ENCODE results near the gene TYSND1. TPM values are rescaled to one million over a fixed set of nuclear protein-coding genes. Genes with fewer than 3 reads are reported as not detected.
A peak's percentile ranks its signal among the peaks of the same experiment; 100 is the strongest.

TYSND1 gene
- polyA plus RNA-seq, 2 of the 4 experiments (the other 2 are of a cell fraction), result 10.9 to 20.7 TPM

DNA sequence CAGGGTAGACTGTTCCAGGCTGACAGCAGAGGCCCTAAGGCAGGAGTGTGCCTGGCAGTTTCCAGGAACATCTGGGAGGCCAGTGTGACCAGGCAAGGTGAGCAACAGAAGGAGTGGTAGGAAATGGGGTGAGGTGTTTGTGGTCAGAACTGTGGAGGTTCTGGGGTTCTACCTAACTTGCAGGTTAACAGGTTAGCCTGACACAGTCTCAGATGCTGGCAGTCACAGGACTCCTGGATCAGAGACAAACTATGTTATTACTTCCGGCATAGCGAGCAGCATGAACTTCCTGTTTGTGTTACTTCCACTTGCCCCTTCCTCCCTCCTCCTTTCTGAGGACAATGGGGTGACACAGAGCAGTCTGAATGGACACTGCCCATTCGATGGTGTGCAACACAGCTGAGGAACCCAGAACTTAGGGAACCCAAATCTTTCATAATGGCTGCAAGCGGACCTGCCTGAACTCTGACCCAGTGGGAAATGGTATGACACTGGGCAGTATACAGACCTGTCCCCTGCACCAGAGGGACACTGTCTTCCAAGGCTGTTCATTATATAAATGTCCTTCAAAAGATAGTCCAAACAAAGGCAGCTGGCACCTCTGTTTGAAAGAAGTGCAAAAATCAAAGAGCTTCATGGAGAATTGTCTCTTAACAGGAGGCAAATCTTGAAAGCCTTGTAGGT, 27.7 kb upstream of the TYSND1 start:
- ChIA-PET CTCF (interaction anchor here (0.6 to 2.0 kb wide), 3 partner anchors 191 to 290 kb away, joined by 3 to 4 read pairs (median 3); no protein-coding TSS in a partner anchor), POLR2A (no interaction called here)
- Histone ChIP-seq H3K27ac (no peak overlapping the region), H3K4me1 (peaks cover 4% of the 10 kb centered on the region; the same call in 2 of the 3 replicates), H3K4me2 (no peak overlapping the region), H3K9me3 (peaks cover 16% of the 10 kb centered on the region), H3K4me3 (no peak overlapping the region)
- no peak for DNase-seq (ENCODE audit: low read depth in 1 of 2, low spot score in 1 of 2)
- no peak for ATAC-seq
- 62% methylated on average over 4 of the region's 4 CpGs for WGBS (ENCODE audit: missing lambda C conversion rate)
- FAIRE-seq, result no peak
- TF ChIP-seq ESRRA (IDR thresholded peaks at IDR 0.05; ENCODE audit: borderline replicate concordance, low read length) (no peak), EP300 (IDR thresholded peaks at IDR 0.05) (no peak), NPAS2 (CRISPR knock-in tag; IDR thresholded peaks at IDR 0.05; ENCODE audit: borderline replicate concordance) (no peak), POLR2AphosphoS2 (conservative IDR thresholded peaks at IDR 0.05; ENCODE audit: low read length) (no peak), FOXS1 (CRISPR knock-in tag; IDR thresholded peaks at IDR 0.05) (no peak), HDAC2 (IDR thresholded peaks at IDR 0.05) (no peak), KDM1A (IDR thresholded peaks at IDR 0.05; ENCODE audit: low read depth) (no peak), SMC3 (IDR thresholded peaks at IDR 0.05) (no peak), EHF (CRISPR knock-in tag; IDR thresholded peaks at IDR 0.05) (no peak), HOXA7 (CRISPR knock-in tag; IDR thresholded peaks at IDR 0.05) (no peak), SREBF2 (IDR thresholded peaks at IDR 0.05) (no peak), CEBPB (IDR thresholded peaks at IDR 0.05) (no peak), RARB (CRISPR knock-in tag; IDR thresholded peaks at IDR 0.05) (no peak), RAD21 (conservative IDR thresholded peaks at IDR 0.05 in 1 of 2, IDR thresholded peaks at IDR 0.05 in 1 of 2) (no peak), KDM5A (IDR thresholded peaks at IDR 0.05) (no peak), CTCF (IDR thresholded peaks at IDR 0.05) (no peak)
- TF ChIP-seq, protein P1, sequence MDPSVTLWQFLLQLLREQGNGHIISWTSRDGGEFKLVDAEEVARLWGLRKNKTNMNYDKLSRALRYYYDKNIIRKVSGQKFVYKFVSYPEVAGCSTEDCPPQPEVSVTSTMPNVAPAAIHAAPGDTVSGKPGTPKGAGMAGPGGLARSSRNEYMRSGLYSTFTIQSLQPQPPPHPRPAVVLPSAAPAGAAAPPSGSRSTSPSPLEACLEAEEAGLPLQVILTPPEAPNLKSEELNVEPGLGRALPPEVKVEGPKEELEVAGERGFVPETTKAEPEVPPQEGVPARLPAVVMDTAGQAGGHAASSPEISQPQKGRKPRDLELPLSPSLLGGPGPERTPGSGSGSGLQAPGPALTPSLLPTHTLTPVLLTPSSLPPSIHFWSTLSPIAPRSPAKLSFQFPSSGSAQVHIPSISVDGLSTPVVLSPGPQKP (IDR thresholded peaks at IDR 0.05; ENCODE audit: low read depth, low read length), result no peak
- TF ChIP-seq, protein P2, sequence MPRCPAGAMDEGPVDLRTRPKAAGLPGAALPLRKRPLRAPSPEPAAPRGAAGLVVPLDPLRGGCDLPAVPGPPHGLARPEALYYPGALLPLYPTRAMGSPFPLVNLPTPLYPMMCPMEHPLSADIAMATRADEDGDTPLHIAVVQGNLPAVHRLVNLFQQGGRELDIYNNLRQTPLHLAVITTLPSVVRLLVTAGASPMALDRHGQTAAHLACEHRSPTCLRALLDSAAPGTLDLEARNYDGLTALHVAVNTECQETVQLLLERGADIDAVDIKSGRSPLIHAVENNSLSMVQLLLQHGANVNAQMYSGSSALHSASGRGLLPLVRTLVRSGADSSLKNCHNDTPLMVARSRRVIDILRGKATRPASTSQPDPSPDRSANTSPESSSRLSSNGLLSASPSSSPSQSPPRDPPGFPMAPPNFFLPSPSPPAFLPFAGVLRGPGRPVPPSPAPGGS (IDR thresholded peaks at IDR 0.05), result no peak
- TF ChIP-seq, protein P3, sequence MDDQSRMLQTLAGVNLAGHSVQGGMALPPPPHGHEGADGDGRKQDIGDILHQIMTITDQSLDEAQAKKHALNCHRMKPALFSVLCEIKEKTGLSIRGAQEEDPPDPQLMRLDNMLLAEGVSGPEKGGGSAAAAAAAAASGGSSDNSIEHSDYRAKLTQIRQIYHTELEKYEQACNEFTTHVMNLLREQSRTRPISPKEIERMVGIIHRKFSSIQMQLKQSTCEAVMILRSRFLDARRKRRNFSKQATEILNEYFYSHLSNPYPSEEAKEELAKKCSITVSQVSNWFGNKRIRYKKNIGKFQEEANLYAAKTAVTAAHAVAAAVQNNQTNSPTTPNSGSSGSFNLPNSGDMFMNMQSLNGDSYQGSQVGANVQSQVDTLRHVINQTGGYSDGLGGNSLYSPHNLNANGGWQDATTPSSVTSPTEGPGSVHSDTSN (IDR thresholded peaks at IDR 0.05), result no peak

- FAIRE-seq (no peak), ATAC-seq (peak; percentile 61 to 64), DNase-seq (ENCODE audit: low read depth in 1 of 2, low spot score in 1 of 2) (no peak)
- WGBS (ENCODE audit: missing lambda C conversion rate), result 2% methylated on average over 32 of the region's 40 CpGs
- Histone ChIP-seq H3K4me2 (peak overlapping the region; percentile 85), H3K27ac (peak overlapping the region; percentile 80 to 89), H3K9me3 (no peaks in the 10 kb centered on the region), H3K4me3 (peak overlapping the region; percentile 92), H3K4me1 (peaks cover 22% of the 10 kb centered on the region; the same call in 2 of the 3 replicates)
- TF ChIP-seq TP53 (CRISPR knock-in tag; IDR thresholded peaks at IDR 0.05) (no peak), ZSCAN20 (CRISPR knock-in tag; IDR thresholded peaks at IDR 0.05) (no peak), HOXA7 (CRISPR knock-in tag; IDR thresholded peaks at IDR 0.05) (no peak), TFCP2L1 (CRISPR knock-in tag; IDR thresholded peaks at IDR 0.05) (no peak), HEYL (CRISPR knock-in tag; IDR thresholded peaks at IDR 0.05) (no peak), PHF8 (IDR thresholded peaks at IDR 0.05; ENCODE audit: borderline replicate concordance, low read depth) (peak; percentile 15; the same call in 1 of the 2 replicates), NPAS2 (CRISPR knock-in tag; IDR thresholded peaks at IDR 0.05; ENCODE audit: borderline replicate concordance) (no peak)
- TF ChIP-seq, protein P4, sequence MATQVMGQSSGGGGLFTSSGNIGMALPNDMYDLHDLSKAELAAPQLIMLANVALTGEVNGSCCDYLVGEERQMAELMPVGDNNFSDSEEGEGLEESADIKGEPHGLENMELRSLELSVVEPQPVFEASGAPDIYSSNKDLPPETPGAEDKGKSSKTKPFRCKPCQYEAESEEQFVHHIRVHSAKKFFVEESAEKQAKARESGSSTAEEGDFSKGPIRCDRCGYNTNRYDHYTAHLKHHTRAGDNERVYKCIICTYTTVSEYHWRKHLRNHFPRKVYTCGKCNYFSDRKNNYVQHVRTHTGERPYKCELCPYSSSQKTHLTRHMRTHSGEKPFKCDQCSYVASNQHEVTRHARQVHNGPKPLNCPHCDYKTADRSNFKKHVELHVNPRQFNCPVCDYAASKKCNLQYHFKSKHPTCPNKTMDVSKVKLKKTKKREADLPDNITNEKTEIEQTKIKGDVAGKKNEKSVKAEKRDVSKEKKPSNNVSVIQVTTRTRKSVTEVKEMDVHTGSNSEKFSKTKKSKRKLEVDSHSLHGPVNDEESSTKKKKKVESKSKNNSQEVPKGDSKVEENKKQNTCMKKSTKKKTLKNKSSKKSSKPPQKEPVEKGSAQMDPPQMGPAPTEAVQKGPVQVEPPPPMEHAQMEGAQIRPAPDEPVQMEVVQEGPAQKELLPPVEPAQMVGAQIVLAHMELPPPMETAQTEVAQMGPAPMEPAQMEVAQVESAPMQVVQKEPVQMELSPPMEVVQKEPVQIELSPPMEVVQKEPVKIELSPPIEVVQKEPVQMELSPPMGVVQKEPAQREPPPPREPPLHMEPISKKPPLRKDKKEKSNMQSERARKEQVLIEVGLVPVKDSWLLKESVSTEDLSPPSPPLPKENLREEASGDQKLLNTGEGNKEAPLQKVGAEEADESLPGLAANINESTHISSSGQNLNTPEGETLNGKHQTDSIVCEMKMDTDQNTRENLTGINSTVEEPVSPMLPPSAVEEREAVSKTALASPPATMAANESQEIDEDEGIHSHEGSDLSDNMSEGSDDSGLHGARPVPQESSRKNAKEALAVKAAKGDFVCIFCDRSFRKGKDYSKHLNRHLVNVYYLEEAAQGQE (IDR thresholded peaks at IDR 0.05), result no peak
- ChIA-PET CTCF (interaction anchor here (0.7 to 4.5 kb wide), 4 partner anchors 21 to 91 kb away, joined by 3 to 33 read pairs (median 6); partner anchors contain the start of gene TYSND1), POLR2A (interaction anchor here (0.6 to 2.2 kb wide), 26 partner anchors 9 to 1703 kb away, joined by 3 to 52 read pairs (median 4); partner anchors contain the start of genes EIF4EBP2, PPA1 and TYSND1)
Measured at GRCh38 chr10:70169649-70170364, 23.3 kb upstream of the TYSND1 start.

Measured in A549 (cell line).